ENCODE data around the gene MACROD2.
"Not testable (repeated sequence)": the region's sequence is repeated elsewhere in the genome, so short reads cannot be mapped to it uniquely, and the experiment has no call there.

MACROD2 gene
- 0 to 6.2 (median 0.07) reads per million in 17 experiments for total RNA-seq

DNA sequence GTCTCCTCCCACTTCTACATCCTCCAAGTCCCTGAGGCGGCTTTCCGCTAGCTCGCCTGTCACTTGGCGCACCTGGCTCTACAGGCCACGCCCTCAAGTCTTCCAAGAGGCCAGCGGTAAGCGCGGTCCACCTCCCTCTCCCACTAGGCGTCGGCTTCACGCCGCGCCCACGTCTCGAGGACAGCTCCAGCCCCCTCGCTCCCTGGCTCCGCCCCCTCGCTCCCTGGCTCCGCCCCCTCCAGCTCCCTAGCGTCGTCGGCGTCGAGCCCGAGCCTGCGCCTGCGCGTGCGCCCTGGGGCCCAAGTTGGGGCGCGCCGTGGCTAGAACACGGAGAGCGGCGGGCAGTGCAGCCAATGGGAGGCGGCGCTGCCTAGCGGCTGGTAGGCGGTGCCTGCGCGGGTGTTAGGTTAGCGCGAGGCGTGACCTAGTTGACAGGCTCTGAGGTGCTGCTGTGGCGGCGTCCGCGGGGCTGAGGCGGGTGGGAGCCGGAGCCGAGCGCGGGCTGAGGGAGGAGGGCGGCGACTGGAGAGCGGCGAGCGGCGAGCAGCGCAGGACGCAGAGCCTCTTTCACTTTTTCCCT, at the start of gene MACROD2:
Gene MACROD2 (plus strand): TSS at position 431 of the 580 bp plus-strand sequence.
- peak; percentile 82 to 92 (median 90) for DNase-seq

- no peak for DNase-seq
Measured at GRCh38 chr20:13947719-13948118, 47.6 kb upstream of the MACROD2 start.

GRCh38 chr20:13953227-13953626, 42.1 kb upstream of the MACROD2 start:
- DNase-seq = no peak

DNA sequence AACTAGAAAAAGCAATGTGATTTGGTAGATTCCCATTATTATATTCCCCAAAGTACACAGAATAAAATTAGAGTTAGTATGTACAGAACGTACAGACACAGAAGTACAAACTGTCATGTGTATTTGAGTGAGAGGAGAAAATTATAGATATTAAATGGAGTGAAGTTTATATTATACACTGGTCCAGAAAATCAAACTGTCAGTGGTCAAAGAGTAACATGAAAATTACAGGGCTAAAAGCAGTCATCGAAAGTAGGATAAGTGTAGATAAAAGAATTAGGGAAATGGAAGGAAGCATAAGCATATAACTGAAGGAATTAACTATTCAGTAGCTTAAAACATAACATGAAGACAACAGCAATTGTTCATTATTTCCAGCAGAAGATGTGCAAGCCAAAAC, 35.2 kb upstream of the MACROD2 start:
- no peak for DNase-seq

DNA sequence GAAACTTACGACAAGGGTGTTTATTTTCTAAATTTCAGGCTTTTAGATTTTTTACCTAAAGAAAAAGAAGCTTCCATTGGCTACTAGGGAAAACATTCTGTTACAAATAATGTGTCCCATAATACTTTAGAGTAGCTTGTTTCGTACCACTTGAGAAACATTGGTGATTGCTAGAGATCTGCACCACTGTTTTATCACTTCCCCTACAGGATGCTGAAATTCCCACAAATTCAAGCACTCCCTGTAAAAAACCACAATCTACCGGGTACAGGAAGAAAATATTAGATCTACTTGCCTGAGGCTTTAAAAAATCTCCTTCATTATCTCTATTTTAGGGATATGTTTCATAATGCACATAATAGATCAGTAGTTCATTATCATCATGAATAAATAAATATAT, 34.8 kb upstream of the MACROD2 start:
- DNase-seq = no peak

- DNase-seq = no peak
Measured at GRCh38 chr20:13984211-13984610, 11.1 kb upstream of the MACROD2 start.

DNA sequence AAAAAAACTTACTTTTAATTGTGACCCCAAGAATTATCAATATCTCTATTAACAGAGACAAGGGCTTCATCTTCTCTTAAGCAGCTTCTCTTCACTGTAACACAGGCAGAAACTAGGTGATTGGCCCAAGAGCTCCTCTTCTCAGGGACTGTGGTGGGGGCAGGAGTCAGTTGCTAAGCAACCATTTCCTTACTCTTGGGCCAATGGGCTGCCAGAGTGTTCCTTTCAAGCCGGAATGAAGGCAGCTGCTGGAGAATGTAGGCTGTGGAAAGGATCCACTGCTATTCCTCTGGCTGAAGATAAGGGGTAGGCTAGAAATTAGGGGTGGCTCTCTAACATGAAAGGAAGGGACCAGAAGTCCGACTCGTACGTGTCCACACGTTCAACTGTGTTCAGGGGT, 4.9 kb upstream of the MACROD2 start, which contains the start of gene SEL1L2:
Gene SEL1L2 (minus strand): TSS at position 150 of the 400 bp plus-strand sequence. CDS start 80 bp downstream, at position 70.
- DNase-seq = no peak

DNA sequence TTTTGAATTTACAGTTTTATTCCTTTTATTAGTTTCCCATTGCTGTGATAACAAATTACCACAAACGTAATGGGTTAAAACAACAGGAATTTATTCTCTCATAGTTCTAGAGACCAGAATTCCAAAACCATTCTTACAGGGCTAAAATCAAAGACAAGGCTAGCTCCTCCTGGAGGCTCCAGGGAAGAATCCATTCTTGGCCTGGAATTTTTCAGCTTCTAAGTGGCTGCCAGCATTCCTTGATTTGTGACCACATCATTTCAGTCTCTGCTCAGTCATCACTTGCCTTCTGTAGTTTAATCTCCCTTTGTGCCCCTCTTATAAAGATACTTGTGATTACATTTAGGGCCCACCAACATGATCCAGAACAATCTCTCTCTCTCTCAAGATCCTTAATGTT, 4.0 kb upstream of the MACROD2 start:
- DNase-seq = no peak

DNA sequence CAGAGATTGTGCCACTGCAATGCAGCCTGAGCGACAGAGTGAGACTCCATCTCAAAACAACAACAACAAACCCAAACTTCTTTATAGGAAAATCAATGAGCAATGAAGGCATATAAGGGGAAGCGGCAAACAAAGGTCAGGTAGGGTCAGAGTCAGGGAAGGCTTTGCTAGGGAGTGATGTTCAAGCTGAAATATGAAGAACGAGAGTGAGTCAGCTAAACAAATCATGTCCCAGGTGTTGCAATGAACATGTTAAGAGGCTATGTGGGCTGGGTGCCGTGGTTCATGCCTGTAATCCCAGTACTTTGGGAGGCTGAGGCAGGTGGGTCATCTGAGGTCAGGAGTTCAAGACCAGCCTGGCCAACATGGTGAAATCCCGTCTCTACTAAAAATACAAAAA, 3.4 kb upstream of the MACROD2 start:
- DNase-seq = not testable (repeated sequence)

GRCh38 chr20:13995841-13996240, 525 bp downstream of the MACROD2 start:
- peak in 2 of 4 experiments; percentile 4 to 22 for DNase-seq

DNA sequence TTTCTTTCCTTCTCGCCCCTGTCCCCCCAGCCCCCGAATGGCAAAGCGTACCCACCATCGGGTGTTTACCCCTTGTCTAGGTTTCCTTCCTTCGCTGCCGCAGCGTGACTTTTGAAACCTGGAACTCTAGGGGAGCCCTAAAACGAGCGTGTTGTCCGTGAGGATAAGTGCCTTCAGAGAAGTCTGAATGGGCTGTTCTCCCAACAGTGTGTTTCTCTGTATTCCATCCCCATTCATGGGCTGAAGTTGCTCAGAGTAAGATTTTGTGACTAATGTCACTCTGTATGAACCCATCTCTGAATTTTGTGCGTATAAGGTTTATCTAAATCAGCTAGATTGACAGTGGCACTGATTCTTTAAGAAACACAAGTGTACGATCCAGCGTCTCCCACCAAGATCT, 949 bp downstream of the MACROD2 start:
- no peak for DNase-seq

GRCh38 chr20:14000917-14001316, 5.6 kb downstream of the MACROD2 start:
- DNase-seq = no peak

GRCh38 chr20:14005996-14006395, 10.7 kb downstream of the MACROD2 start:
- no peak for DNase-seq

GRCh38 chr20:14009208-14009607, 13.9 kb downstream of the MACROD2 start:
- DNase-seq = no peak

DNA sequence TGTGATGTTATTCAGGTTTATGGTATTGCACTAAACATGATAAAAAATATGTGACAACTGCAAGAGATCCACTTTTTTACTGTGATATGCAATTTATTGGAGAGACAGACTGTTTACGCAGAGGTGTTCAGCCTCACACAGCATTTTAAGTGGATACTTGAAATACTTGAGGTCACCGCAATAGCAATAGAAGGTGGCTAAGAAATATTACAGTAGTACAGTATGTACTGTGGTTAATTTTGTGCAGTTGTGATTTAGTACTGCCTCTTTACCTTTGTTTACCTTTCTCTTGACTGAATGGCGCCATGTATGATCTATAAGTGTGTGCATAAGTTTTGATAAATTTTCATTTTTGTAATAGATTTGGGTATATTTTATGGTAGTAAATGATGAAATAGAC, 17.4 kb downstream of the MACROD2 start:
- DNase-seq = no peak

GRCh38 chr20:14030991-14031390, 35.7 kb downstream of the MACROD2 start:
- no peak for DNase-seq

- DNase-seq = no peak
Measured at GRCh38 chr20:14033310-14033709, 38.0 kb downstream of the MACROD2 start.

DNA sequence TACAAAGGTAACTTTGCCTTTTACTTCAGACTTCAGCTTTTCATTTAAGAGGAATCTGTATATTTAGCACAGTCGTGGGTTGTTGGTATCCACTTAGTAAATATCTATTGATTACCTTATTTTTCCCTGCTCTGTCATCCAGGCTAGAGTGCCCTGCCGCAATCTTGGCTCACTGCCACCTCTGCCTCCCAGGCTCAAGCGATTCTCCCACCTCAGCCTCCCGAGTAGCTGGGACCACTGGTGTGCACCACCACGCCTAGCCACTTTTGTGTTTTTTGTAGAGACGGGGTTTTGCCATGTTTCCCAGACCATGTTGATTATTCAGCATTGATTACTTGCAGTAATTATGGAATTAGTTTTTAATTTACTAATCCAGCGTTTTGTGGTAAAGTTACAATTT, 41.3 kb downstream of the MACROD2 start:
- no peak for DNase-seq

DNA sequence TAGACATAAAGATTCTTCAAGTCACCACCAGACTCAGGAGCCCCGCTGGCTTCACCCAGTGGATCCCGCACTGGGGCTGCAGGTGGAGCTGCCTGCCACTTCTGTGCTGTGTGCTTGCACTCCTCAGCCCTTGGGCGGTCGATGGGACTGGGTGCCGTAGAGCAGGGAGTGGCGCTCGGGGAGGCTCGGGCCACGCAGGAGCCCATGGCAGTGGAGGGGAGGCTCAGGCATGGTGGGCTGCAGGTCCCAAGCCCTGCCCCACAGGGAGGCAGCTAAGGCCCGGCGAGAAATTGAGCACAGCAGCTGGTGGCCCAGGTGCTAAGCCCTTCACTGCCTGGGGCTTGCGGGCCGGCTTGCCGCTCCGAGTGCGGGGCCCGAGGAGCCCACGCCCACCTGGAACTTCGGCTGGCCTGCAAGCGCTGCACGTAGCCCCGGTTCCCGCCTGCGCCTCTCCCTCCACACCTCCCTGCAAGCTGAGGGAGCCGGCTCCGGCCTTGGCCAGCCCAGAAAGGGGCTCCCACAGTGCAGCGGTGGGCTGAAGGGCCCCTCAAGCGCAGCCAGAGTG, 49.5 kb downstream of the MACROD2 start:
- DNase-seq = not testable (repeated sequence)

DNA sequence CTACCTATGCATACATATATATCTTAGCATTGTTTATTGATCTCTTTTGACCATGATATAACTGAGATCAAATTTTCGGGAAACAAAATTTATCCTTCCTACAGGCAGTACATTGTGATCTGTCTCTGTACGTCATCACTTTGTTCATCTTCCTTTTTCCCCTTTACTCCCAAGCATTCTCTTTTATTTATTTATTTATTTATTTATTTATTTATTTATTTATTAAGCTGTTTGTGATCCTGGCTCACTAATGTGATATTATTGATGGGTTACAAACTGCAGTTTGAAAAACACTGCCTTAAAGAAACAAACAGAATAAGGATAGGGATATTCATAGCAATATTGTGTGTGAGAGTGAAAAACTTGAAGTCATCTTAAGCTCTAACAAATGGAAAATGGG, 51.2 kb downstream of the MACROD2 start:
- no peak for DNase-seq

DNA sequence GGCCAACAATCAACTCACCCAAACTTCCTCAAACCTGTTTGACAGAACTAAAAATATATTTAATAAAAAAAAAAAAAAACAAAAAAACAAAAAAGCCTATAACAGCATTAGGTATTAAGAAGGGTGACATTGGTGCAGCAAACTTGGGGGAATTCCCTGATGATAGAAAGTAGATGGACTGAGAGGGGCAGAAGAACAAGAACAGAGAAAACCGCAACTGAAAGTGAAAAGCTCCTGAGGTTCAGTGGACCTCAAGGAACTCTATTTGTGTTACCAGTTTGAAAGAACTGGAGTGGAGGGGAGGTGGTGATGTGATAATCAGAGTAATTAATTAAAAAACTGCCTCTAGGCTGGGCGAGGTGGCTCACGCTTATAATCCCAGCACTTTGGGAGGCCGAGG, 53.8 kb downstream of the MACROD2 start:
- DNase-seq = no peak

DNA sequence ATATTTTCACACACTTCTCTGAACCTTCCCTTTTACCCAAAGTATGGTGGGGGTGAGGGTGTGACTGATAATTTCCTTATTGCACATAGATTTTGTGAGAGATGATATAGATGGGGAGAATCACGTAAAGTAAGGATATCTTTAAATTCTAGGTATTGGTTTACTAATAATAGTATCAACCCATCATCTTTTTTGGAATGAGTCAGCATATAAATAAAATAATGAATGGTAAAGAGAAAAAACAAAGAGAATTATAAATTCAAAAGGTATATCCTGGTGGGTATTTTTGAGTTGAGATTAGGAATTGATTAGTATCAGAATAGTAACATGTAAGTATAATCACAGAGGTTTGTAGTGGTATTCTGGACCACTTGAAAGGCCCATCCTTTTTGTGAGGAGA, 56.1 kb downstream of the MACROD2 start:
- no peak for DNase-seq

DNA sequence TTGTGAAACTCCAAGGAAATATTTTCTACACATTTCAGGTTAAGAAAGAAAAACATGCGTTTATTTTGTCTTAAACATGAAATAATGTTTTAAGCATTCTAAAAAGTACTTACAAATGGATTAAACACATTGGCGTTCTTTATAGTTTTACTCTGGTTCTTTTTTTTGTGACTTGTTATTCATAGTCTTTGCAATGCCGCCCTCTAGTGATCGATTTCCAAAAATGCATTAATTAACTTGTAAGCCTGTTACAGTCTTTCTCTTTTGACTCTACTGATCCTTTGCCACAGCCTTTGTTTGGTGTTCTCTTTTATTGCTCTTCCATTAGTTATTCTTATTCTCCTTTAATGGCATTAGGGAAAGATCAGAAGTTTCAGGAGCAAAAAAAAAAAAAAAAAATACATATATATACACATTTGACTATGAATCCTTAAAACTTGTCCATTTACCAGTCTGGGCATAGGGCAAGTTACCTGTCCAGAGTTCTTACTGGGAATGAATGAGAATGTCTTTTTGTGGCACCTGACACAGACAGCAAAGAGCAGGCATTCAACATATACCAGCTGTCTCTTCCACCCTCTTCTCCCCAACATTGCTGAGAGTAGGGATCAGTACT, 59.9 kb downstream of the MACROD2 start:
- DNase-seq = peak; percentile 43 to 81 (median 68)

DNA sequence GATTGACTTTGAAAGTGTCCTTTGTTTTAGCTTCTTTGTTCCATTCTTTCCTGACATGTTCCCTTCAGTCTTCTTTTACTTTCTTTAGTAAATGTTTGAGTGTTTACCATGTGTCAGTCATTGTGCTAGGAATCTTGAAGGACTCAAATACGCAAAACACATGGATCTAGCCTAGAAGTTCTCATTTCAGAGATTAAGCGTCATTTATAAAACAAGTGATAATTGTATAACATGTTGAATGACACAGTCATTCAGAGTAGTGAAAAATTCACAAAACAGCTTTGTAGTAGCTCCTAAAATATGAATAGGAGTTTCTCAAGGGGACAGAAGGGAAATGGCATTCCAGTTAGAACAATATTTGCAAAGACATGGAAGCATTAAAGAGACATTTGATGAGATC, 66.9 kb downstream of the MACROD2 start:
- DNase-seq = no peak
